ENCODE measurements around the gene MSL2.
"Not testable (repeated sequence)": the region's sequence is repeated elsewhere in the genome, so short reads cannot be mapped to it uniquely, and the experiment has no call there.

The MSL2 gene

GRCh38 chr3:136141891-136142290 lies 54.2 kb downstream of the MSL2 start:
- DNase-seq = no peak

DNA sequence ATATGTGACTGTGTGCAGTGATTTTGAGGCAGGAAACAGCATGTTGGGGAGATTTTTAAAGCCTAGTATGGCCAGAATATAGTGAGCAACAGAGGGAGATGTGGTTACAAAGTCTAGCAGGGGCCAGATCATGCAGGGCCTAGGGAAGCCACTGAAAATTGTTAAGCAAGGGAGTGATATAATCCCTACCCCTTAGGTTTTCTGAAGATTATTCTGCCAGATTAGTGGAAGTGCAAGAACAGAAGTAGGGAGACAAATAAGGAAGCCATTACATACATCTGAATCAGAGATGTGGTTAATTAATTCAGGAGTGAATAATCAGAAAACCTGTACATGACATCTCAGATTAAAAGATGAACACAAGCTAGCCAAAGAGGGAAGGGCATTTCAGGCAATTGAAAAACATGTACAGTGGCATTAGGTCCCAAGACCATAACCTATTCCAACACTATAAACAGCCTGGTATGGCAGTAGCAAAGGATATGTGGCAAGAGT lies 54.8 kb downstream of the MSL2 start:
- no peak for DNase-seq

- no peak for DNase-seq
Measured at GRCh38 chr3:136136454-136136853, 59.7 kb downstream of the MSL2 start.

- DNase-seq = no peak
Measured at GRCh38 chr3:136135039-136135802, 60.9 kb downstream of the MSL2 start.

GRCh38 chr3:136134091-136134490 lies 62.0 kb downstream of the MSL2 start:
- no peak for DNase-seq

- DNase-seq = not testable (repeated sequence)
Measured at GRCh38 chr3:136131647-136132046, 64.5 kb downstream of the MSL2 start.

DNA sequence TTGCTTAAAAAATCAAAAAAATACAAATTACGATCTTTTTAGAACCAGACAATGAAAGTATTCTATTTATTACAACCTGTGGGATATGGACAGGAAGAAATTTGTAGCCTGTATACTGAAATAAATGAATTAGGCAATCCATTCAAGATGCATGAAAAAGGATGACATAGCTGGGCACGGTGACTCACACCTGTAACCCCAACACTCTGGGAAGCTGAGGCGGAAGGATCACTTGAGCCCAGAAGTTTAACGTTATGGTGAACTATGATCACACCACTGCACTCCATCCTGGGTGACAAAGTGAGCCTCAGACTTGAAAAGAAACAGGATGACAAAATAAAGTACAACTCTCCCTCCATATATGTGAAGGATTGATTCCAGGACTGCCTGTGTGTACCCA lies 74.1 kb downstream of the MSL2 start:
- no peak for DNase-seq

GRCh38 chr3:136120373-136121348 lies 75.5 kb downstream of the MSL2 start:
- DNase-seq = no peak

- not testable (repeated sequence) for DNase-seq
Measured at GRCh38 chr3:136119783-136120182, 76.4 kb downstream of the MSL2 start.

GRCh38 chr3:136119332-136119731 lies 76.8 kb downstream of the MSL2 start:
- not testable (repeated sequence) for DNase-seq

- no peak for DNase-seq
Measured at GRCh38 chr3:136114421-136114820, 81.7 kb downstream of the MSL2 start.

- no peak for DNase-seq
Measured at GRCh38 chr3:136110481-136110880, 85.7 kb downstream of the MSL2 start.

DNA sequence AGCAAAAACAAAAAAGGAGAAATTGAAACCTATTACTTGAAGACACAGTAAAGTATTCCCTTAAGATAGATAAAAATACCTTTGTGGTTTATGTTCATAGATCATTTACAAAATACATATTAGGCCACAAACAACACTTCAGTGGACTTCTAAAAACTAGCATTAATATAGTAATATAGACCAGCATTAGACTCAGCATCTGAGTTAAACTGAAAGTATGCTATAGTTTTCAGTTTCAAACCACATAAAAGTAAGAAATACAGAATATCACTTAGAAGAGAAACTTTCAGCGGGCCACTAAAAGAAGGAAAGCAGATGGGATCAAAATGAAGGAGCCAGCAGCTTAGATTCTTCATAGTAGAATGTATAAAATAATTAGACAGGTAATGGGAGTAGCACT lies 86.6 kb downstream of the MSL2 start:
- no peak for DNase-seq

GRCh38 chr3:136106101-136106500 lies 90.0 kb downstream of the MSL2 start:
- no peak for DNase-seq

GRCh38 chr3:136105044-136105443 lies 91.1 kb downstream of the MSL2 start:
- peak; percentile 1 for DNase-seq
